Testis (tissue), 2 donors: Measurements from ENCODE around the gene FUT8.
"Not testable (repeated sequence)": the region's sequence is repeated elsewhere in the genome, so short reads cannot be mapped to it uniquely, and the experiment has no call there.

Experiments
- CTCF ChIP-seq, 3 experiments: fragments of 450-650 bp in 2 of 3; fragments of 200-600 bp in 1 of 3; sonication (generic) in 1 of 3; IDR thresholded peaks; one replicate each; pipeline ENCODE4 v1.5.1; 2016 to 2019; ENCODE audit warnings: antibody characterized with exemption in 3 of 3, mild to moderate bottlenecking in 2 of 3, moderate library complexity in 1 of 3
- POLR2A ChIP-seq: fragments of 450-650 bp; IDR thresholded peaks from one replicate; pipeline ENCODE4 v1.6.1; 2017; ENCODE audit warnings: antibody characterized with exemption, mild to moderate bottlenecking, moderate library complexity

DNA sequence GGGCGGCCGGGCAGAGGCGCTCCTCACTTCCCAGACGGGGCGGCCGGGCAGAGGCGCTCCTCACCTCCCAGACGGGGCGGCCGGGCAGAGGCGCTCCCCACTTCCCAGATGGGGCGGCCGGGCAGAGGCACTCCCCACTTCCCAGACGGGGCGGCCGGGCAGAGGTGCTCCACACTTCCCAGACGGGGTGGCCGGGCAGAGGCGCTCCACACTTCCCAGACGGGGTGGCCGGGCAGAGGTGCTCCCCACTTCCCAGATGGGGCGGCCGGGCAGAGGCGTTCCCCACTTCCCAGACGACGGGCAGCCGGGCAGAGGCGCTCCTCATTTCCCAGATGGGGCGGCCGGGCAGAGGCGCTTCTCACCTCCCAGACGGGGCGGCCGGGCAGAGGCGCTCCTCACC lies 304.3 kb downstream of the FUT8 start:
- TF ChIP-seq POLR2A; CTCF (IDR thresholded peaks at IDR 0.05): not testable (repeated sequence)
